D721Med (cell line): ENCODE results near the gene NYAP2.

Experiments used
- DNase-seq: peaks from one replicate; pipeline ENCODE4 v3.0.0; 2011; ENCODE audit warnings: low spot score; ENCODE audit not compliant: insufficient read length
- FAIRE-seq: peaks from 2 replicates; lab custom pipeline; 2011; peaks lifted over from hg19 to GRCh38; lab: Jason Lieb, UNC
- TF ChIP-seq, protein P1 (sequence below): IDR thresholded peaks from 2 replicates; pipeline ENCODE4 v1.5.1; 2012; ENCODE audit warnings: mild to moderate bottlenecking, control low read depth; ENCODE audit not compliant: insufficient read depth; ENCODE audit errors: missing control alignments

NYAP2 gene

DNA sequence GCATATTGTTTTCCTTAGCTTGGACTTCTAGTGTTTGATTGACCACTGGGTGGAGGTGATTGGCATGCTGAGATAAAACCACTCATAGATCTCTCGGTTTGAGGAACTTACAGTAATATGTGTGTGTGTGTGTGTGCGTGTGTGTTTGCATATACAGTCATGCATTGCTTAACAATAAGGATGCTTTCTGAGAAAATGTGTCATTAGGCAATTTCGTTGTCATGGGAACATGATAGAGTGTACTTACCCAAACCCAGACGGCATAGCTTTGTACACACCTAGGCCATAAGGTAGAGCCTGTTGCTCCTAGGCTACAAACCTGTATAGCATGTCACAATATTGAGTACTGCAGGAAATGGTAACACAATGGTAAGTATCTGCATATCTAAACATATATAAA, 167.3 kb downstream of the NYAP2 start:
- DNase-seq: no peak

DNA sequence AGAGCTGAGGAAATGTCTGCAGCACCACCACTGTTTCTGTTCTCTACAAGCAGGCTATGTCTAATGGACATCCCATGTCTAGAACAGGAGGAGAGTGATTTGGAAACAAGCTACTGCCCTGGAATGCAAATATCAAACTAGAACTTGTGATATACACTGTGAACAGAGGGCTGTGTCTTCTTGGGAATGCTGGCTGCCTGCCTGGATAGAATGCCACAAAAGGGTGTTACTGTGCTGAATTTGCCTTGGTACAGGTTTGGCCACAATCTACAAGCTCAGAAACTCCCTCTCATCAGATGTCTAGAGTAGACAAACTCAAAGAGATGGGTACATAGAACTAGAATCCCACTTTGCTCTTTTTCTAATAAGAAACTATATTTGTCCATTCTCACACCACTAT, 170.5 kb downstream of the NYAP2 start:
- DNase-seq (no peak), FAIRE-seq (no peak)
- TF ChIP-seq, protein P1, sequence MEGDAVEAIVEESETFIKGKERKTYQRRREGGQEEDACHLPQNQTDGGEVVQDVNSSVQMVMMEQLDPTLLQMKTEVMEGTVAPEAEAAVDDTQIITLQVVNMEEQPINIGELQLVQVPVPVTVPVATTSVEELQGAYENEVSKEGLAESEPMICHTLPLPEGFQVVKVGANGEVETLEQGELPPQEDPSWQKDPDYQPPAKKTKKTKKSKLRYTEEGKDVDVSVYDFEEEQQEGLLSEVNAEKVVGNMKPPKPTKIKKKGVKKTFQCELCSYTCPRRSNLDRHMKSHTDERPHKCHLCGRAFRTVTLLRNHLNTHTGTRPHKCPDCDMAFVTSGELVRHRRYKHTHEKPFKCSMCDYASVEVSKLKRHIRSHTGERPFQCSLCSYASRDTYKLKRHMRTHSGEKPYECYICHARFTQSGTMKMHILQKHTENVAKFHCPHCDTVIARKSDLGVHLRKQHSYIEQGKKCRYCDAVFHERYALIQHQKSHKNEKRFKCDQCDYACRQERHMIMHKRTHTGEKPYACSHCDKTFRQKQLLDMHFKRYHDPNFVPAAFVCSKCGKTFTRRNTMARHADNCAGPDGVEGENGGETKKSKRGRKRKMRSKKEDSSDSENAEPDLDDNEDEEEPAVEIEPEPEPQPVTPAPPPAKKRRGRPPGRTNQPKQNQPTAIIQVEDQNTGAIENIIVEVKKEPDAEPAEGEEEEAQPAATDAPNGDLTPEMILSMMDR: no peak

More for the DNA sequence above, 167.3 kb downstream of the NYAP2 start:
- no peak for FAIRE-seq
- TF ChIP-seq, protein P1: no peak

DNA sequence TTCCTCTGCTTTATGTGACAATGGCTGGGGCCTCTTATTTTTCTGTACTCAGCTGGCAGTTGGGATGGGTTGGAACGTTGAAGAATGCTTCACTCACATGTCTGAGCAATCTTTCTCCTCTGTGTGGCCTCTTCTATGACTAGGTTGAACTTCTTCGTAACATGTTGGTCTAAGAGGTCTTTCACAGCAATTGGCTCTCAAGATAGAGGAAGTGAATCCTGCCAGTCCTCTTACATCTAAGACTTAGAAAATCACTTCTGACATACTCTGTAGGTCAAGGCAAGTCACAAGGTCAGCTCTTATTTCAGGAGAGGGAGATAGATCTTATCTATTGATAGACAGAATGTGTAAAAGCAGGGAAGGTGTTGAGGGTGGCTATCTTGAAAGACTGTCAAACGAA, 174.1 kb downstream of the NYAP2 start:
- no peak for DNase-seq
- FAIRE-seq: no peak
- TF ChIP-seq, protein P1: no peak

DNA sequence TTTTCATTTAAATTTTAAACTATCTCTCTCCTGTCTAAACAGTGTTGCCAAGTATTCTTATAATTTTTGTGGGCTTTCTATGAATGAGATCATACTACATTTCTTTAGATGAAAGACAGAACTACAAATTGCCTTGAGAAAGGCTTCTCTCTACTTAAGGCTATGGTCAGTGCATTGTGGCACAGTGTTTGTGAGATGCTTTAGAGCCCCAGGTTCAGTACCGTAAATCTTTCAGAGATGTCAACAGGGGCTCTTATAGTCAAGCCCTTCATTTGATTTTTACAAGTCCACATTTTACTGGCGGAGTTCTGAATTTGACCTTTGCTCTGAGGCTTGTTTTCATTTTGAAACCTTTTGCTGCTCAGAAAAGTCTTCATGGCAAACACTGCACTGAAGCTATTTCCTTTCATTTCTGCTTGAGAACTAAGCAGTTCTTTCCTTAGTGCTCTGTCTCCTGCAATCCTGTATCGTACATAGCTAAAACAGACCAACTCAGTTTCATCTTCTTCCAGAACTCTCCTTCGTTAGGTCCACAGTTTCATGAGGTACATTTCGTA, 175.2 kb downstream of the NYAP2 start:
- FAIRE-seq: no peak
- no peak for DNase-seq
- TF ChIP-seq, protein P1: no peak

DNA sequence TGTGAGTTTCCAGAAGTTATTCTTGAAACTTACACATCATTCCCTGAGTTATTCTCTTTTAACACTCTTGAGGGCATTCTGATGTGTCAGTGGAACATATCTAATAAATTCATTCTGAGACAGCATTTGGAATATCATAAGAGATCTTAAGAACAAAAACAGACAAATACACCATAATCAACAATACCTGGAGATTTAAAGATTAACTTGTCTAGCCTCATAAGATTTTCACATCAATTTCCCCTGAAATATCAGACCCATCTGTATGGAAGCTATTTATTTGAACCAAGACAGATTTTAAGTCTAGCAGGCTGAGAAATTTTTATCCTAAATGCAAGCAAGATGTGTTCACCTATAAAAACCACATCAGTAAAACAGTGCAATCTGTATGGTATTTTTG, 181.6 kb downstream of the NYAP2 start:
- FAIRE-seq (no peak), DNase-seq (no peak)
- TF ChIP-seq, protein P1: no peak

DNA sequence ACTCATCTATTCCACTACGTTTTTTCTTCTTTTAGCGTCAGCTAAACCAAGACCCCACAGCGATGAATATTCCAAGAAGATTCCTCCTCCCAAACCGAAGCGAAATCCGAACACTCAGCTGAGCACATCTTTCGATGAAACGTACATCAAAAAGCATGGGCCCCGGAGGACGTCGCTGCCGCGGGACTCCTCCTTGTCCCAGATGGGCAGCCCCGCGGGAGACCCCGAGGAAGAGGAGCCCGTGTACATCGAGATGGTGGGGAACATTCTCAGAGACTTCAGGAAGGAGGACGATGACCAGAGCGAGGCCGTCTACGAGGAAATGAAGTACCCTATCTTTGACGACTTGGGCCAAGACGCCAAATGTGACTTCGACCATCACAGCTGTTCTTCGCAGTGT, 182.4 kb downstream of the NYAP2 start:
- FAIRE-seq (no peak), DNase-seq (no peak)
- TF ChIP-seq, protein P1: no peak

DNA sequence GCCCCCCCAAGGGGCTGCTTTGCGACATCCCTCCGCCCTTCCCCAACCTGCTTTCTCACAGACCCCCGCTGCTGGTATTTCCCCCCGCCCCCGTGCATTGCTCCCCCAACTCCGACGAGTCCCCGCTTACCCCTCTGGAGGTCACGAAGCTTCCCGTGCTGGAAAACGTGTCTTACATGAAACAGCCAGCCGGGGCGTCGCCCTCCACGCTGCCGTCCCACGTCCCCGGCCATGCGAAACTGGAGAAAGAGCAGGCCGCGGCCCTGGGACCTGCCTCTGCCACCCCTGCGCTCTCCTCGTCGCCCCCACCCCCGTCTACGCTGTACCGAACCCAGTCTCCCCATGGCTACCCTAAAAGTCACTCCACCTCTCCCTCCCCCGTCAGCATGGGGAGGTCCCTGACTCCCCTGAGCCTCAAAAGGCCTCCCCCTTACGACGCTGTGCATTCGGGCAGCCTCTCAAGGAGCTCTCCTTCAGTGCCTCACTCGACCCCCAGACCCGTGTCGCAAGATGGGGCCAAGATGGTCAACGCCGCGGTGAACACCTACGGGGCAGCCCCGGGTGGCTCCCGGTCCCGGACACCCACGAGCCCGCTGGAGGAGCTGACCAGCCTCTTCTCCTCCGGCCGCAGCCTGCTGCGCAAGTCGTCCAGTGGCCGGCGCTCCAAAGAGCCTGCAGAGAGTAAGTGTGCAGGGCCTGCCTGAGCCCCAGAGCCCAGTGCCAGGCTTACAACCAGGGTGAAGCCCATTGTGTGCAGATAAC, 183.0 kb downstream of the NYAP2 start:
- DNase-seq: no peak
- FAIRE-seq: no peak
- TF ChIP-seq, protein P1: no peak
